ENCODE measurements around the gene CACNA1B.
"Not testable (repeated sequence)": the region's sequence is repeated elsewhere in the genome, so short reads cannot be mapped to it uniquely, and the experiment has no call there.

The CACNA1B gene

GRCh38 chr9:137988701-137989100 lies 111.1 kb downstream of the CACNA1B start:
- no peak for DNase-seq

- no peak for DNase-seq
Measured at GRCh38 chr9:137989156-137989555, 111.6 kb downstream of the CACNA1B start.

GRCh38 chr9:137989999-137990715 lies 112.6 kb downstream of the CACNA1B start:
- DNase-seq: no peak

- DNase-seq: no peak
Measured at GRCh38 chr9:138003485-138004190, 126.1 kb downstream of the CACNA1B start.

GRCh38 chr9:138006576-138007233 lies 129.1 kb downstream of the CACNA1B start:
- no peak for DNase-seq

GRCh38 chr9:138007566-138007917 lies 130.0 kb downstream of the CACNA1B start:
- DNase-seq: no peak

GRCh38 chr9:138007918-138008841 lies 130.6 kb downstream of the CACNA1B start:
- DNase-seq: no peak

- no peak for DNase-seq
Measured at GRCh38 chr9:138009016-138009802, 131.6 kb downstream of the CACNA1B start.

- DNase-seq: no peak
Measured at GRCh38 chr9:138009803-138010690, 132.5 kb downstream of the CACNA1B start.

GRCh38 chr9:138010861-138011260 lies 133.3 kb downstream of the CACNA1B start:
- DNase-seq: no peak

GRCh38 chr9:138011951-138012500 lies 134.4 kb downstream of the CACNA1B start:
- DNase-seq: no peak

GRCh38 chr9:138013273-138013672 lies 135.7 kb downstream of the CACNA1B start:
- no peak for DNase-seq

- DNase-seq: no peak
Measured at GRCh38 chr9:138013836-138014562, 136.4 kb downstream of the CACNA1B start.

GRCh38 chr9:138014563-138014945 lies 137.0 kb downstream of the CACNA1B start:
- no peak for DNase-seq

GRCh38 chr9:138015021-138015829 lies 137.6 kb downstream of the CACNA1B start:
- no peak for DNase-seq

- no peak for DNase-seq
Measured at GRCh38 chr9:138016406-138017187, 139.0 kb downstream of the CACNA1B start.

- DNase-seq: no peak
Measured at GRCh38 chr9:138017200-138017599, 139.6 kb downstream of the CACNA1B start.

- DNase-seq: not testable (repeated sequence)
Measured at GRCh38 chr9:138019514-138019913, 141.9 kb downstream of the CACNA1B start.

Data from NCI-H1436 treated with DMSO at 0.1 percent for 48 hours (cell line).